Activated CD8-positive, alpha-beta memory T cell treated with anti-CD3 and anti-CD28 coated beads, Interleukin-2, amount 10 ng/mL, durations not matched to agents 7 days and 5 days (primary cell): ENCODE data around the gene U2SURP. TPM values are rescaled to one million over a fixed set of nuclear protein-coding genes. Genes with fewer than 3 reads are reported as not detected.

Experiments
- ATAC-seq: fragments of 150-1000 bp; cut with Tn5 transposase; one replicate; pipeline ENCODE4 v1.10.0; 2021; ENCODE audit warnings: moderate library complexity
- CTCF ChIA-PET: fragments of 350-600 bp; sonication (Branson Sonifier 250); formaldehyde crosslinking; loops from one replicate; lab custom pipeline; 2021; ENCODE audit warnings: antibody characterized with exemption; lab: Charles Lee
- DNase-seq: peaks from one replicate; pipeline ENCODE4 v3.0.0-alpha.2; 2020
- H3K27ac Mint-ChIP-seq: one replicate; pipeline ENCODE4 v1.8.0; 2021; ENCODE audit warnings: mild to moderate bottlenecking, mixed read lengths
- H3K27me3 Mint-ChIP-seq: one replicate; pipeline ENCODE4 v1.8.0; 2021; ENCODE audit warnings: mixed read lengths
- H3K36me3 Mint-ChIP-seq: one replicate; pipeline ENCODE4 v1.8.0; 2021; ENCODE audit warnings: mild to moderate bottlenecking, mixed read lengths
- H3K4me1 Mint-ChIP-seq: one replicate; pipeline ENCODE4 v1.8.0; 2021; ENCODE audit warnings: mixed read lengths
- H3K4me3 Mint-ChIP-seq: one replicate; pipeline ENCODE4 v1.8.0; 2021; ENCODE audit warnings: mild to moderate bottlenecking, moderate library complexity, mixed read lengths
- H3K9me3 Mint-ChIP-seq: one replicate; pipeline ENCODE4 v1.8.0; 2022; ENCODE audit warnings: low read depth, mixed read lengths
- total RNA-seq, 2 experiments: library from RNA; stranded (reverse); gene quantifications; one replicate each; pipeline ENCODE4 v1.2.3, GENCODE V29; 2021

U2SURP gene
- total RNA-seq, 2 experiments from 2014 or later, result 155 to 163 TPM

DNA sequence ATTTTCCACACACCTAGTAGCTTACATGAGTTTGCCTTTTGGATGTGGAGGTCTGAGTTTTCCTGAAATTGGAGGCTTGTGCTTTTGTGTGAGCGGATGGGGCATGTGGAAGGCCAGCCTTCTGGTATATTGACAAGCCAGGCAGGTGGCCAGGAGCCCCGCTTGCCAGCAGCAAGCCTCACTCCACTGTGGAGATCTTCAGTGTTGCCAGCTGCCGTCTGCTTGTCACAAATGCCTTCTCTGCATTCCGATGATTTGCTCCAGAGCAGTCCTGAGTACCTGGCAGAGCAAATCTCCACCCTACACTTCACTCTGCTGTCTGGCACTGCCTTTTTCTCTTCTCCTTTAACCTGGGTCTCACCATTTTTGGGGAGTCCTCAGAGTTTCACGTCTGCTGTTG lies 89.1 kb downstream of the U2SURP start:
- Mint-ChIP-seq H3K27ac (no peak overlapping the region), H3K36me3 (no peaks in the 10 kb centered on the region), H3K27me3 (peaks cover 3% of the 10 kb centered on the region), H3K4me3 (no peak overlapping the region), H3K4me1 (no peaks in the 10 kb centered on the region), H3K9me3 (no peaks in the 10 kb centered on the region)
- no peak for DNase-seq
- CTCF ChIA-PET, result no interaction called here
- ATAC-seq, result no peak

DNA sequence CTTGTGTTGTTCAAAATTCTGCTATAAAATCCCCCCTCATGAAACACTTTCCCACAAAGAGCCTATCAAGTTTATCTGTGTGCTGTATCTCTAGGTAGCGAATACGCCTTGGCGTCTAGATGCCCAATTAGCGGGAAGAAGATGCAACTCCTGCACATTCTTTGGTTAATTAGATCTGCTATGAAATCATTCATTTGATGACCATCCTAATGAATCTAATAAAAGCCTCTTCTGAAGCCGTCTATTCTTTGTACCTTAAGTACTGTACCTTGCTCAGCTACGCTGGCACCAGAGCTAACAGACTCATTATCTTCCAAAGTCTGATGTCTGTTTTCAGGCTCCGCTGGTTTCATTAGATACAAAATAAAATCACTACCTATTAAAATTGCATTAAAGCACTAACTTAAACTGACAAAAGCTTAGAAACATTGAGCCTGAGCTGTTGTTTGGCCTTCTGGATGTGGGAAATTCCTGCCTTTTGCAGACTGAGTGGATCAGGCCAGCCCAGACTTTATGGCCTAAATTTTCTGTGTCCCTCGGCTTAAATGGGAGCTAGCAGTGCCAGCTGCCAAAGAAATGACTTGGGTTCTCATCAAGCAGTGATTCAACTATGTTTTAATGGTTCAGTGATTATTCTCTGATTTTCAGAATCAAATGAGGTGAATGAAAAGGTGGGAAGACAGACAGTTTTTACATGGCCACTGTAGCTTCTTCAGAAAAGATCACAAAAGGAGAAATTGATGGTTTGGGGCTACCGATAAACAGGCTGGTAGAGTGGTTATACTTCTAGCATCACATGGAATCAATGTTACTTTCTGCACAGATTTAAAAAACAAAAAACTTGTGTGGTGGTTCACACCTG lies 89.8 kb downstream of the U2SURP start:
- Mint-ChIP-seq H3K36me3 (no peaks in the 10 kb centered on the region), H3K27ac (no peak overlapping the region), H3K4me3 (no peak overlapping the region), H3K4me1 (no peaks in the 10 kb centered on the region), H3K9me3 (no peaks in the 10 kb centered on the region), H3K27me3 (peaks cover 3% of the 10 kb centered on the region)
- CTCF ChIA-PET, result no interaction called here
- ATAC-seq (no peak), DNase-seq (no peak)

DNA sequence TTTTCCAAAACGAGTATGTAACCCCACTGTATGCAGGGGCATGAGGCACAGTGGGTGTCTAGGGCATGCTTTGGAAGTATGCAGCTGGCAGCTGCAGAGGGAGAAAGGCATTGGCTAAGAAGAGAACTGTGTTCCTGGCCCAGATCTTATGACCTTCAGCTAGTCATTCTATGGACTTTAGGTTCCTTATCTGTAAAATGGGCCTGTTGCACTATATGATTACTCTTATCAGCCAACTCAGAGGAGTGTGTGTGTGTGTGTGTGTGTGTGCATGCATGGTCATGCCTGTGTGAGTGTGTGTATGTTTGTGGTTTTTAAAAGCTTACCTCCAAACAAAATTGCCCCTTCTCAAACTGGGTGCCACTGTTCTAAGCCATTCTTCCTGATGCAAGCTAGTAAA lies 90.8 kb downstream of the U2SURP start:
- peaks cover 4% of the 10 kb centered on the region for H3K27me3 Mint-ChIP-seq
- H3K4me1 Mint-ChIP-seq, result no peaks in the 10 kb centered on the region
- DNase-seq (no peak), ATAC-seq (no peak)
- CTCF ChIA-PET, result no interaction called here
- H3K4me3 Mint-ChIP-seq, result no peak overlapping the region
- H3K27ac Mint-ChIP-seq, result no peak overlapping the region
- no peaks in the 10 kb centered on the region for H3K9me3 Mint-ChIP-seq
- H3K36me3 Mint-ChIP-seq, result no peaks in the 10 kb centered on the region

DNA sequence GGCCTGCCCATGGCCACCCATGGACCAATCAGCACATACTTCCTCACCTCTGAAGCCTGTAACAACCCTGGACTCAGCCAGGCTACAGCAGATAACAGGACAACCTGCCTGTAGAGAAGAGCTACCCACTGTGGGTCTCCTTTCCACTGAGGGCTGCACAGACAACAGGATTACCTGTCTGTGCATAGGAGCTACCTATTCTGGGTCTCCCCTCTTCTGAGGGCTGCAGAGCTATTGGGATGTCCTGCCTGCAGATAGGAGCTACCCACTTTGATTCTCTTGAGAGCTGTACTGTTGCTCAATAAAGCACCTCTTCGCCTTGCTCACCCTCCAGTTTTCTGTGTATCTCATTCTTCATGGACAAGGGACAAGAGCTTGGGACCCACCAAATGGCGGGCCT lies 94.4 kb downstream of the U2SURP start:
- Mint-ChIP-seq H3K27ac (no peak overlapping the region), H3K27me3 (peaks cover 13% of the 10 kb centered on the region), H3K4me1 (no peaks in the 10 kb centered on the region), H3K4me3 (no peak overlapping the region), H3K9me3 (no peaks in the 10 kb centered on the region), H3K36me3 (no peaks in the 10 kb centered on the region)
- ATAC-seq (no peak), DNase-seq (no peak)
- CTCF ChIA-PET, result no interaction called here

DNA sequence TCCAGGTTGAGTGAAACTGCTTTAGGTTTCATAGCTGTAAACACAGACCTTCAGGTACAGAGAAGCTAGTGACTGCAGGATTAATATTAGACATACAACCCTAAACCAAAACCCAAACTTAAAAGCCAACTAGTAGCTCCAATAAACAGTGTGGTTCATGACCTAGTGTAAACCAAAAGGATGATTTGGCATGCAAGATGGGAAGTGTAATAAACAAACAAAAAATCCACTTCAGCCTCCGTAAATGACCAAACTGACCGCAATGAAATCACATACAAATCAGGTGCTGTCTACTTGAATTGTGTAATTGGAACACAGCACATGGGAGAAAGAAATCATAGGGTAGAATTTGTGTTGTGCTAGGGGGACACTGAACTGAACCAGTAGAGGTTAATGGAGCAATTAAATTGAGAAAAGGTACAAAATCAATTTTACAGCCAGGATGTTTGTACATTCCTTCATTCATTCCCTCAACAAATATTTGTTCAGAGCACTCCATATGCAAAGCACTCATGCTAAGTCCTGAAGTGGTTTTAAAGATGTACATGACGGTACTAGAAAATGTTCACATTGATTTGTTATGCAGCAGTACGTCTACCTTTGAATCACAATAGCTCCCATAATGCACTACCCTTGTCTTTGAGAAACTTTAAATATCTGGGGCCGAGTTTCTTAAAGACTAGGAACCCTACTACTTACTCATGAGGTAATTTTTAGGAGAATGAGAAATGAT lies 96.8 kb downstream of the U2SURP start:
- no peak for DNase-seq
- CTCF ChIA-PET, result no interaction called here
- Mint-ChIP-seq H3K9me3 (no peaks in the 10 kb centered on the region), H3K36me3 (no peaks in the 10 kb centered on the region), H3K4me3 (no peak overlapping the region), H3K4me1 (no peaks in the 10 kb centered on the region), H3K27me3 (peaks cover 17% of the 10 kb centered on the region), H3K27ac (no peak overlapping the region)
- no peak for ATAC-seq

DNA sequence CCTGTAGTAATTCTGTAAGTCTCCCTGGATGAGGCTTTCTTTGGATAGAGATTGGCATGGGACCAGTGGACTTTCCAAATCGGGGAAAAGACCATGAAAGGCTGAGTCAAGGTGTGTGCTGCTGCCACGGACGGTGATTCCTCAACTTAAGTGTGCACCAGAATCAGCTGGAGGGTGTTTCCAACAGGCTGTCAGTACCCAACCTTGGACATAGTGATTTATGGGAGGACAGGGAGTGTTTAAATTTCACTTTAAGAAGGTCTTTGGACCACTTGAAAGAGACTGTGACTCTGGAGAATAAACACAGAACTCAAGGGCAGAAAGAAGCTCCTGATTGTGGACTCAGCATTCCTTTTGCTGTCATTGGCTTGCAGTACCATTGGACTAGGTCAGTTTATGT lies 97.8 kb downstream of the U2SURP start:
- H3K9me3 Mint-ChIP-seq, result peaks cover 4% of the 10 kb centered on the region
- ATAC-seq (no peak), DNase-seq (no peak)
- H3K27me3 Mint-ChIP-seq, result peaks cover 17% of the 10 kb centered on the region
- peaks cover 1% of the 10 kb centered on the region for H3K36me3 Mint-ChIP-seq
- peaks cover 1% of the 10 kb centered on the region for H3K4me1 Mint-ChIP-seq
- CTCF ChIA-PET, result no interaction called here
- H3K27ac Mint-ChIP-seq, result no peak overlapping the region
- no peak overlapping the region for H3K4me3 Mint-ChIP-seq

DNA sequence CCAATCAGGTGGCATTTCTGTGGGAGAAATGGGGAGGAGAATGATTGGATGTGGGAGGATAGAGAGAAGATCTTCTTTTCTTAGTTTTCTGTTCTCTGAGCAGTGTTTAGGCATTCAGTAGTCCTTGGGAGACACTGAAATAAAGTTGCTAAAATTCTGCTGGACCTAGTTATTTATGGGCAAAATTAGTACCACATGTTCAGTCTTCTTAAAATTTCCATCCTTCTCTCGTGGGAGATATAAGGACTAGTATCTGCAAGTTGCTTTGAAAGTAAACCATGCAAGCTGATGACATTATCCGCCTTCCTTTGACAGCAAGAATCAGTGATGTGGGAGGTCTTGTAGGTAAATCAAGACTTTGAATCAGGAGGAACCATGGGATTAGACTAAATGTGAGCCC lies 98.3 kb downstream of the U2SURP start:
- Mint-ChIP-seq H3K27me3 (peaks cover 17% of the 10 kb centered on the region), H3K27ac (no peak overlapping the region), H3K4me1 (peaks cover 1% of the 10 kb centered on the region), H3K4me3 (no peak overlapping the region), H3K9me3 (peaks cover 6% of the 10 kb centered on the region), H3K36me3 (peaks cover 1% of the 10 kb centered on the region)
- no peak for ATAC-seq
- DNase-seq, result no peak
- CTCF ChIA-PET, result no interaction called here

DNA sequence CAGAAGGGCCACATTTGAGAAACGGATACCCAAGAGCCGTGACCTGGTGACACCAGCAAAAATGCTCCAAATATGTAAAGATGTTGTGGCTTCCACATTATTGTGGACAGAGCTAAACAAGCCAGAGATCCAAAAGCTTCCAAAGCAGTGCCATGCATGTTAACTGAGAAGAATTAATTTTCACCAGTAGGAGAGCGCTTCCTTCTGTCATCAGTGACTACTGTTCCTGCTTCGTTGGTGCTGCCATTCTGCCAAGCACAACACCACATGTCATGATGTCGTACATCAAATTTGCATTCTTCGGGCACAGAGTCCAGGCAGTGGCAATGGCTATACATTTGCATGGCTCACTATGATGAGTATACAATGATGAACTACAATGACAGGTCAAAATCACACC lies 99.1 kb downstream of the U2SURP start:
- H3K27me3 Mint-ChIP-seq, result peaks cover 17% of the 10 kb centered on the region
- CTCF ChIA-PET, result interaction anchor here (0.5 kb wide), 1 partner anchor 796 kb away, joined by 3 read pairs; no protein-coding TSS in a partner anchor
- ATAC-seq, result no peak
- peaks cover 10% of the 10 kb centered on the region for H3K9me3 Mint-ChIP-seq
- no peak overlapping the region for H3K27ac Mint-ChIP-seq
- H3K4me1 Mint-ChIP-seq, result peaks cover 1% of the 10 kb centered on the region
- no peak for DNase-seq
- H3K4me3 Mint-ChIP-seq, result no peak overlapping the region
- peaks cover 1% of the 10 kb centered on the region for H3K36me3 Mint-ChIP-seq

DNA sequence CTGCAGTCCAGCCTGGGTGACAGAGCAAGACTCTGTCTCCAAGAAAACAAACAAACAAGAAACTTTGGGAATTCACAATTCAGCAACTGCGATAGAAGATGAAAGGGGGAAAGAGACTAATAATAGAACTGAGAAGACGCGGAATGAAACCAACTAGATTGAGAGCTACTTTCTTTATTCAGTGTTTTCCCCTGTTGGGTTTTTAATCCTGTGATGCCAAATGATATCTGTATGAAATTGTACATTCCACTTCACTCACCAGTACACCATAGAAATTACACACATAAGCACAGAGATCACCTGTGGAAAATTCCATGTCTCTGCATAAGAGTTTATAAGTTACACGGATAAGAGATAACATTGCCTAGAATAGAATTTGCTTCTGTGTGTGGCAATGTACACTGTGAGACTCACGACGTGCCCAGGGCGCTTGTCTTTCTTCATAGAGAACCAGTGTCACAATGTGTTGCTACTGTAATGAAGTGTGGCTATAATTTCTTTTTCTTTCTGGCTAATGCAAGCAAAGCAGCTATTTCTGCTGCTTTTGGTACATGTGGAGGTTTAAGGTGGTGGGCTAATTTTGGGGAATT lies 100.5 kb downstream of the U2SURP start:
- no peak for ATAC-seq
- H3K27ac Mint-ChIP-seq, result no peak overlapping the region

DNA sequence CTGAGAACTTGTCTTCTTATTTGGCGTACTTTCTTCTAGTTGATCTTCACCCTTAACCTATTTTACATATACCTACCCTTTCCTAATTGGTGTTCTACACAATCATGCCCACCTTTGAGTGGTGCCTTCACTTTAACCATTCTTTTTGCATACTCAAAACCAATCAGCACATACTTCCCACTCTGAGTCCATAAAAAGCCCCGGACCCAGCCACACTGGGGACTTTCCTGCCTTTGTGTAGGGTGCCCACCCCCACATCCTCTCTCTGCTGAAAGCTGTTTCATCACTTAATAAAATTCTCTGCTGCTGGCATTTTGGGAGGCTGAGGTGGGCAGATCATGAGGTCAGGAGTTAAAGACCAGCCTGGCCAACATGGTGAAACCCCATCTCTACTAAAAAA lies 102.3 kb downstream of the U2SURP start:
- Mint-ChIP-seq H3K27me3 (peaks cover 20% of the 10 kb centered on the region), H3K27ac (no peak overlapping the region), H3K36me3 (peaks cover 1% of the 10 kb centered on the region), H3K4me1 (peaks cover 1% of the 10 kb centered on the region), H3K4me3 (no peak overlapping the region), H3K9me3 (peaks cover 15% of the 10 kb centered on the region)
- CTCF ChIA-PET, result no interaction called here
- ATAC-seq (no peak), DNase-seq (no peak)

More for the DNA sequence above, 100.5 kb downstream of the U2SURP start:
- H3K4me1 Mint-ChIP-seq, result peaks cover 1% of the 10 kb centered on the region
- no peak for DNase-seq
- peaks cover 22% of the 10 kb centered on the region for H3K27me3 Mint-ChIP-seq
- peaks cover 1% of the 10 kb centered on the region for H3K36me3 Mint-ChIP-seq
- no peak overlapping the region for H3K4me3 Mint-ChIP-seq
- peaks cover 15% of the 10 kb centered on the region for H3K9me3 Mint-ChIP-seq
- CTCF ChIA-PET, result no interaction called here

DNA sequence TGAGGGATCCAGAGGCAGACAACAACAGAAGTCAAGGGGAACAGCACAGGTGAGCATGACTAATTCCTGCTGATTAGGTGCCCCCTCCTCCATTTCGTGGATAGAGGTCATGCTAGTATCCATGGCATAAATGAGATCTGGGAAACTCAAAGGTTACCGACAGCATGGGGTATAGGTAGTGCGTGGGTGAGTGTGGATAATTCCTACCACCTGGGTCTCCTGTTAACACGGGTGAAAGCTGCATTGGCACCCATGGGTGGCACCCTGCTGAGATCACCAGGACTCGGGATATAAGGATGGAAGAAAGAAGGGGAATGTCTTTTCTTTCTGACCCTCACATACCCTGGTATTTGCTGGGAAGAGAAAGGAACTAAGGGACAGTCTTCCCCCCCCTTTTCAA lies 103.8 kb downstream of the U2SURP start:
- CTCF ChIA-PET, result no interaction called here
- Mint-ChIP-seq H3K4me1 (peaks cover 1% of the 10 kb centered on the region), H3K27me3 (peaks cover 16% of the 10 kb centered on the region), H3K27ac (no peak overlapping the region), H3K4me3 (no peak overlapping the region), H3K36me3 (peaks cover 1% of the 10 kb centered on the region), H3K9me3 (peaks cover 15% of the 10 kb centered on the region)
- ATAC-seq (no peak), DNase-seq (no peak)

DNA sequence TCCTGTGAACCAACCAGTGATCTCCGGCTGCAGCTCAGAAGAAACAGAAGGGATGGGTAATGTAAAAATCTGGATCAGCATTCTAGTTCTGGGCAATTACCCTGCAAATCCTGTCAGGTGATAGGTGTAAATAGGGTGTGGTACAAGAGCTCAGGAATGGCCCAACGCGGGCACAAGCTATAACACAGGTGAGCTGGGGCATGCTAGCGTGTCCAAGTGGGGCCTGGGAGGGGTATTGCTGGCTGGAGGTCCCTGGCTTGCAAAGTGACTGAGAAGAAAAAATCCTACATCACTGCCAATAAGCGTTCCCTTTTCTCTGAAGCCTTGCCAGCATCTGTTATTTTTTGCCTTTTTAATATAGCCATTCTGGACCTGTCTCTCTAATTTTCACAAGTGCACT lies 108.5 kb downstream of the U2SURP start:
- DNase-seq (no peak), ATAC-seq (no peak)
- H3K4me3 Mint-ChIP-seq, result no peak overlapping the region
- no peak overlapping the region for H3K27ac Mint-ChIP-seq
- no peaks in the 10 kb centered on the region for H3K36me3 Mint-ChIP-seq
- no peaks in the 10 kb centered on the region for H3K4me1 Mint-ChIP-seq
- H3K27me3 Mint-ChIP-seq, result peaks cover 24% of the 10 kb centered on the region
- H3K9me3 Mint-ChIP-seq, result peaks cover 8% of the 10 kb centered on the region
- CTCF ChIA-PET, result no interaction called here
